NOMO-1 treated with dmso at 0.1 percent for 144 hours (cell line): Measurements from ENCODE around the gene PRMT7.
A peak's percentile ranks its signal among the peaks of the same experiment; 100 is the strongest.

Experiments
- DNase-seq: peaks from one replicate; lab custom pipeline; 2025; ENCODE audit not compliant: unreplicated experiment; lab: John Stamatoyannopoulos, UW

The PRMT7 gene

GRCh38 chr16:68310774-68311511 is at the start of gene PRMT7, which contains the start of gene SLC7A6OS:
TSS of gene PRMT7 (plus strand) at chr16:68311019. CDS start at chr16:68315980, 4,961 bp downstream.
TSS of gene SLC7A6OS (minus strand) at chr16:68310946. CDS start at chr16:68310926, 20 bp downstream.
- DNase-seq: peak; percentile 90

DNA sequence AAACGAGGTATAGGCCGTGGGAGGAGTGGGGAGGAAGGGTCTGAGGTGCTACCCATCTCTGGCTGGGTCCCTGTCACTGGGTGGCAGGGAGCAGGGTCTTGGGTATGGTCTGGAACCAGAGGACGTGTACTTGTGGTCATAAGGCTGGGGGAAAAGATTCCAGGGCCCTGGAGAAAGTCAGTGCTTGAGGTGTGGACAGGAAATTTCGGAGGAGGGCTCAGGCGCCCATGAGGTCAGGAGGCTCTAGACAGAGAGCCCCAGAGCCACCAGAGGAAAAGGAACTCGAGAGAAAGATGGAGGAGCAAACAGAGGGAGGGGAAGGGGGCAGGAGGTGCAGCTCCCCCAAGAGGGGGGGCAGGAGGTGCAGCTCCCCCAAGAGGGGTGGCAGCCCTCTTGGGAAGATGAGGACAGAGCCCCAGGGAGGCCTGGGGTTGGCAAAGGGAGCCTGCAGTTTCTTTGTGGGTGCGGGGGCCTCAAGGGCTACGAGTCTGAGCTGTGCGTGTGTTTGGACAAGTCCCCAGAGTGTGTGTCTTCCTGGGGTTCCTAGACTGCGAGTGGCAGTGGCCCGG is 47.2 kb upstream of the PRMT7 start:
- DNase-seq: no peak

GRCh38 chr16:68264128-68265077 is 46.4 kb upstream of the PRMT7 start, which contains the start of gene SLC7A6:
TSS of gene SLC7A6 (plus strand) at chr16:68264526. CDS start at chr16:68274727, 10,201 bp downstream.
- peak; percentile 69 for DNase-seq

- DNase-seq: peak; percentile 54
These were observed 45.5 kb upstream of the PRMT7 start for GRCh38 chr16:68265078-68265920.

- DNase-seq: no peak
These were observed 43.0 kb upstream of the PRMT7 start for GRCh38 chr16:68267612-68268405.

DNA sequence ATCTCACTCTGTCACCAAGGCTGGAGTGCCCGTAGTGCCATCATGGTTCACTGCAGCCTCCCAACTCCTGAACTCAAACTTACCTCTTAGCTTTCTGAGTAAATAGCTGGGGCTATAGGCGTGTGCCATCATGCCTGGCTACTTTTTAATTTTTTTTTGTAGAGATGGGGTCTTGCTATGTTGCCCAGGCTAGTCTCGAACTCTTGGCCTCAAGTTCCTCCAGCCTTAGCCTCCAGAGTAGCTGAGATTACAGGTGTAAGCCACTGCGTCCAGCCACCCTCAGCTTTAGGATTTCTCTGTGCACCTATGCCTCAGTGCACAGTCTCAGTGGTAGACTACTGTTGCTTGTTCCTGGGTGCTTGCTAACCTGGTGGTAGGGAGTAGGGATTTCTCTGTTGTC is 41.0 kb upstream of the PRMT7 start:
- DNase-seq: no peak

- DNase-seq: no peak
These were observed 40.5 kb upstream of the PRMT7 start for GRCh38 chr16:68270353-68270752.

DNA sequence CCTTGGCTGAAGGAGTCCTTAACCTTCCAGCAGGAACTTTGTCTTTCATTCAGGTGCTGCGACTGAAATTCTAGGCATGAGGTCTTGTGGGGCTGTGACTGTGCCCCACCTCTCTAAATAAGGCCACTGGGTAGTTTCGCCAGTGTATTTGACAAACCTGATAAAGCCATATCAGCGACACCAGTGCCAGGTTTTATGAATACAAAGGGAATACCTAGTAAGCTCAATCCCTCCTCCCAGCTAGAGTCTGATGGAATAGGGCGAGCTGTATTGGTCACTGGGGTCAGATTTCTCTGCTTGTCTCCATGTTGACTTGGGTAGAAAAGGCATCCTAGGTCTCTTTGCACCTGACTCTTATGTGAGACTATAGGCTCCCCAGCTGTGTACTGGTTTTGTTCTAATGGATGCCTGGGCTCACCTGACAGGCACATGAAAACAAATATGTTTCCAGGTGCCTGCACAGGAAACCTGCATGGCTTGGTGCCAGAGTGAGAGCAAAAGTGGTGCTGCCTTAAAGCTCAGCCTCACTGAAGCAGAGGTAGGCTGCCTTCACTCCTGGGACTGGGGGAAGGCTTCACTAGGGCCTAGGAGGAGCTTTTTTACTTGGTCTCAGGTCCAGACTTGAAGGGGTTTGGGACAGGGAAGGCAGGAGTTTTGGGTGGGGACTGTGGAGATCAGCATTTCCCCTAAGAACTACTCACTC is 38.2 kb upstream of the PRMT7 start:
- DNase-seq: no peak

GRCh38 chr16:68273459-68273858 is 37.4 kb upstream of the PRMT7 start:
- DNase-seq: no peak

- DNase-seq: no peak
These were observed 36.9 kb upstream of the PRMT7 start for GRCh38 chr16:68273896-68274295.

- no peak for DNase-seq
These were observed 36.4 kb upstream of the PRMT7 start for GRCh38 chr16:68274441-68274840.

DNA sequence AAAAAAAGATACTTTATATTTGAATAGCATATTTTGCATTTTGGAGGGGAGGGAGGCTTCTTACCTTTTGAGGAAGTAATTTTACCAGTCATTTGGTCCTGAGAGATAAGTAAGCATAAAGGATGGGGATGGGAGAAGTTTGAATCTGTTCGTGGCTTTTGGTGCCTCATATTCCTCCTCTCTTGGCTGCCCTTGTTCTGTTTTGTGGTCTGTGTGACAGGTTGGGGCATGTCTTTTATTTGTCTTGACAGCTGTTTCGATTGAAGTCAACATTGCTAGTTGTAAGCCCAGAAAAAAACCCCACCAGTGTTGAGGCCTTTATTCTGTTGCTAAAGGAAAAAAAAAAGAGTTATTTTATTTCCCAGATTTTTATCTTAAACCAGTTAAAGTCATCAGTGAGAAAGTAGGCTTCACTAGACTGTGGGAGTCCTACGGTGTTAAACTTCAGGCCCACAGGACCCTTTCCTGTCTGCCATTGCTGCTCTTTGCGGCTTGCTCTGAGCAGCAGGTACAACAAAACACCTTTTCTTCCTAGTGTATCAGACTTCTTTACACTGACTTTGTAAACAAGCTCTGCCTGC is 35.1 kb upstream of the PRMT7 start:
- peak; percentile 57 for DNase-seq

DNA sequence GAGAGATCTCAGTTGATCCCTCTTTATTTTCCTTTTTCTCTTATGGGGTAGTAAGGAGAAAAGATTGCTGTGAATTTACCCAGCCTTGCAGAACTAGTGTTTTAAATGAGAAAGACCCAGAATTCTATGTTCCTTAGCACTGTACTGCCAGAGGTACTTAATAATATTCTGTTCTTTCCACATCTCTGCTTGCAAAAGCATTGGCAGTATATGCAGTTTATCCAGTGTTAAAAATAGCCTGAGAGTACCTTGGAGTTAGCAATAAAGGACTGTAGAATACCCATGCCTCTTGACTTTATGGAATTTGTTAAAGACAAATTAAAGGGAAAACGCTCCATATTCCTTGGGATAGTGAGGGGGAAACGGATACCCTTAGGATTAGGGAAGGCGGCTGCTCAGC is 34.6 kb upstream of the PRMT7 start:
- DNase-seq: no peak

DNA sequence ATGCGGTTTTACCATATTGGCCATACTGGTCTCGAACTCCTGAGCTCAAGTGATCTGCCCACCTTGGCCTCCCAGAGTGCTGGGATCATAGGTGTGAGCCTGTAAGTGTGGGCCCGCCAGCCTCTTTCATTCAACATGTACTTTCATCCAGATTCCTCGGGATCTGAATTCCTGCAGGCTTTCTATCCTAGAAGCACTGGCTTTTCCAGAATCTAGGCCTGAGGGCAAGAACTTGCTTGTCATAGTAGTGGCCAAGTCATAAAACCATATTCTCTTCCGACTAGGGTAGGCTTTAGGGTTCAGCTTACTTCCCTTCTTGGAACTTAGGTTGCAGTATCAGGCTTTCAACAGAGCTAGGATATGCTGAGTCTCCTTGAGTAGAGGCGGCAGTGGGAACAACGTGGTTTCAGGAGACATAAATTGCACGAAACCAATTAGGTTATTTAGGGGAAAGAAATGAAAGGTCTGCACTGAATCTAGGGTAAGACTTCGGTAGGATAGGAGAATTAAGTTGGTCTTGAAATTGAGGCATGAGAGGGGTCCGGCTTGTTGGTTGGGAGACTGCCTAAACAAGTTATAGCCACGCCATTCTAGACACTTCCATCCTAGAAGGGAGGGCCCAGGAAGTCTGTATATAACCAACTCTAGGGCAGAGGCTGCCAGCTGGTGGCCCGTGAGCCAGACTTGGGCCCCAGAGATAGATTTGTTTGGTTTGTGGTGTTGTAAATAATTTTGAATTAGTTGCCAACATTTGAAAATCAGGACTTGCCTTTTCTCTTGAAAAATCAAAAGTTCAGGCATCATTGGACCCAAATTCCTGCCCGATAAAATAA is 30.9 kb upstream of the PRMT7 start:
- DNase-seq: no peak

DNA sequence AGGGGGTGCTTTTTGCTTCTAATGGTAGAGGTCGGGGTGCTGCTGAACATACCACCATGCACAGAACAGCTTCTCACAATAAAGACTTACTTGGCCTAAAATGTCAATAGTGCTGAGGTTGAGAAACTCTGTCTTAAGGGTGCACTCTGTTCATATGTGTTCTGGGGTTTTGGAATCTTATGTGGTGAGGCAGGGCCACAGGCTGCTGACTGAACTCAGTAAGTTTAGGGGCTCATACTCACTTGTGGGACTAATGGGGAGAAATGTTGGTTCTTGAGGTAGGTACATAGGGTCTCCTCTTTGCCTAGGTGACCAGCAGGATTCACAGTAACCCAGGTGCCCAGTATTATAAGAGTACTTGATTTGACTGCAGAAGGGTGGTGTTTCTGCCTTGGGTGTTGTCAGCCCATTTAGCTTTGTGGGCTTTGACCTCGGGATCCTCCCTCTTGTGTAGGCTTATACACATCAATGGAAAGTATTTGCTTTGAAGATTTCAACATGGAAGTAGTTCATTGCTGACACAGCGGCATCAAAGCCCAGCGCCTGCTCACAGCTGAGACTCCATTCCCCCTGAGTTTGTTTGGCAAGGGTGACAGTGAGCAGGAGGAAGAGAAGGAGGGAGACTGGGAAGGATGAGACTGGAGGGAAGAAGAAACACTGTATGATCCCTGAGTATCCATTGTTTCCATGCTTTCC is 29.3 kb upstream of the PRMT7 start:
- DNase-seq: no peak

DNA sequence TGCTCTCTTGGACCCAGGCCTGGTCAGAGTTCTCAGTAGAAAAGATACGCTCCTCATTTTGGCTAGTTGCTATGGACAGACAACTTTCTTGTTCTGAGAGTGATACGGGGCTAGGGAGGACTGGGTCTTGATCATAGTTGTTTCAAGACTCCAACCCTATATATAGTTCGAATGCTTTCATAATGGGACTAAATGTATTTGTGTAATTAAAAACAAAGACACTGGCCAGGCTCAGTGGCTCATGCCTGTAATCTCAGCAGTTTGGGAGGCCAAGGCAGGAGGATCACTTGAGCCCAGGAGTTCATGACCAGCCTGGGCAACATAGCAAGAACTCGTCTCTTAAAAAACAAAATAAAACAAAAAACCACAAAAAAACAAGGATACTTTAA is 28.8 kb upstream of the PRMT7 start:
- no peak for DNase-seq

GRCh38 chr16:68283346-68283745 is 27.5 kb upstream of the PRMT7 start:
- DNase-seq: no peak
